HG03565 (cell line): ENCODE data around the gene MCTP1.
A peak's percentile ranks its signal among the peaks of the same experiment; 100 is the strongest.

ENCODE experiments used
- ATAC-seq: cut with Tn5 transposase; IDR thresholded peaks from one replicate; pipeline ENCODE4 v1.9.1; 2021; ENCODE audit warnings: mild to moderate bottlenecking, moderate library complexity; ENCODE audit not compliant: unreplicated experiment

The MCTP1 gene

DNA sequence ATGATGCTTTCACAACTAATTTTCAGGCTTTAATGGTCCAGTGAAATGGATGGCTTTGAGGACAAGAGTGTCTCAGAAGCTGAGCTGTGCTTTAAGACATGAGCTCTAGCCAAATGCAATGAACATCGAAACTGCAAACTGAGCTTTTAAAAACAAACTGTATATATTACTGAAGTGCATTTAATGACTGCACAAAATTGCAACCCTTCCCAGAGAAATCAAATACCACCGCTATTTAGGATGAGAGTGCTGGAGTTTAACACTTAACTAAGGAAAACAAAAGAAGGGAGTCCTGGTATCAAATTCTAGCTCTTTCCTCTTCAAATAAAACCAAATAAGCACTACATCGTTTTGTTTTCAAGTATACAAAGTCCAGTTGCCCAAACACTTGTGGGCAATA lies 502.5 kb downstream of the MCTP1 start:
- no peak for ATAC-seq

- no peak for ATAC-seq
Observed at GRCh38 chr5:94779684-94780083, 505.2 kb downstream of the MCTP1 start.

GRCh38 chr5:94778732-94779131 lies 506.2 kb downstream of the MCTP1 start:
- ATAC-seq: no peak

DNA sequence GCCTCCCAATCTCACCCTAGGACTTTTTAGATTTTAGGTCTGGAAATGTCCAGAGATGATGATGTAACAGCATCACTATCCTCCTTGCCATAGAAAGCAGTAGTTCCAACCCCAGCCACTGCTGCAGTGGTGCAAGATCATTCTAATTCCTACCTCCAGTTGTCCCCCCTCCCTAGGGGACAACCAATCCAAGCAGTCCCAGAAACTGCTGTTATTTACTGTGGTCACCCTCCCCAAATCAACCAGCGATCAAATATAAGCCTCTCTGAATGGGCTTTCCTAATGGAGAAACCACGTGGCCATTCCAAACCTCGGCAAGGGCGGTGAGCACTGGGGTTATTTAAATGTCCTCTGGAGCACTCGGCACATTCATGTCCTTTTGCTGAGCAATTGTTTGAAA lies 506.6 kb downstream of the MCTP1 start:
- ATAC-seq: no peak

DNA sequence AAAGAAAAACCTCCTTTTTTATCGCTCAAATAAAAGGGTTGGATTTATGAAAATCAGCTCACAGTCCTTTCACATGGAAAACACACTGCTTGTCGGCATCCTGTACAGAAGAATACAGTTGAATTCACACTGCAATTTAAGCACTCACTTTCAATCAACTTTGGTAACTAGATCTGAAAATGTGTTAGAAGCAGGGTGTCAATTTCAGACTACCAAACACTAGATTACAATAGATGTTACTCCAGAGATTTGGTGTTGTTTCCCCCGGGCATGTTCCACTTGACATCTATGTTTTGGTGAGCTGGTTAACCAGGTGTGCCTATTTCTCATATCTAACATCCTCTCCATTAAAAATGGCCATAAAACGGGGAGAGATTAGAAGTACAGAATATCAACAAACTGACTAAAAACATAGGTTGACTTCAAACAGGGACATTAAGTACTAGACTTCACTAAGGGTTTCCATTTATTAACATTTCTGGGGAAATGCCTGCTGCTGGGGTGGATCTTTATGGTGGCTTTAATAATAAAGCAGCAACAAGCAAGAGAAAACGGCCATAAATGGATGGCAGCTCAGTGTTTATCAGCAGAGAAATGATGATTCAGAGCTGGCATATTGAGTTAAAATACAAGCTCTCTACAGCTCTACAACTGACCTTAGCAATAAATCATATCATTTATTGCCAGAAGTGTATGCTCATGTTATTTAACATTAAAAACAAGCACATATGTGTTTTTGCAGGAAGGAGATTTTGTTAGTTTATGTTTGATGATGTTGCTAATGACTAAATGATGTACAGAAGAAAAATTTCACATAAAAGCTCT lies 507.6 kb downstream of the MCTP1 start:
- no peak for ATAC-seq

DNA sequence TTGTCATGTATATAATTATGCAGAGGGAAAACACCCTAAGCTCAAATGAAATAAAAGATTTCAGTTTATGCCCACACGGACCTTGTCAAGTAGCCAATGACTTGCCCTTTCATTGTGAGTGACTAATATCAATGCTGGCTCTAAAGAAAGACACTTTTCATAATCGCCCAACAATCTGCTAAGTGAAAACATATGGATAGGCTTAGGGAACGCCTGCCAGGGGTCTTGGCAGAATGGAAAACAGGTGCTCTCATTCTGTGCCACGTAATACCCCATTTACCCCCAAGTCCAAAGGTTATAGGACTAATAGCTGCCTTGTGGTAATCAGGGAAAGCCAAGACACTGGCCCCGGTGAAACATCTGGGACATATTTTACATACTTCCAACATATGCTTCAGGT lies 508.7 kb downstream of the MCTP1 start:
- no peak for ATAC-seq

DNA sequence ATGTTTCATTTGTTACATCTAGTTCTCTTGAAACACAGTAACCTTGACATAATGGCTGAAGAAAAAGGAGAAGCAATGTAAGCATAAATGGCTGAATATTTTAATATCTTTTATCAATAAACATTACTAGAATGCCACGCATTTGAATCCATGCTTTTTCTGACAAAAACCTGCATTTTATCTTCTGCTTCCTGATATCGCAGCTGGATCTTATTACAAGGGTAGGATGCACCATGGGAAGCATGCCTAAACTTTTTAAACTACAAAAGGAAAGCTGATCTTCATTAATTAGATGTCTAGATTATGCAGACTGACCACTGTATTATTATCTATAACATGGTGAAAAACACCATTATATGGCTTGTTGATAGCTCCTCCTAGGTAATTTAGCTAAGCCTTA lies 509.8 kb downstream of the MCTP1 start:
- no peak for ATAC-seq

GRCh38 chr5:94771742-94772141 lies 513.2 kb downstream of the MCTP1 start:
- ATAC-seq: no peak

DNA sequence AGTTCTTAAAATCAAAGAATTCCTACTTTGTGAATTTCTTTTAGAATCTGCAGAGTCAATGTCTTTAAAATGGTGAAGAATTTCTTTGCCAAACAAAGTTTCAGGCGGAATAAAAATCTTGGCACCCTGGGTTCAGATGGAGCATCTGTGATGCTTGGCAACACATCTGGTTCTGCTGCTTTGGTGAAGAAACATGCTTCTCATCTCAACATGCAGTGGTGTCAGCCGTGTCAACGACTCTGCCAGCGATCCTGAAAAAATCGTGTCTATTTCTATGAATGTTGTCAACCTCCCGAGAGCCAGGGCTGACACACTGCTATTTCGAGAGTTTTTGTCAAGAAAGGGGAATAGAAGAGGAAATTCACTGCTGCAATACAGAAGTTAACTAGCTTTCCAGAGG lies 514.9 kb downstream of the MCTP1 start:
- ATAC-seq: no peak

DNA sequence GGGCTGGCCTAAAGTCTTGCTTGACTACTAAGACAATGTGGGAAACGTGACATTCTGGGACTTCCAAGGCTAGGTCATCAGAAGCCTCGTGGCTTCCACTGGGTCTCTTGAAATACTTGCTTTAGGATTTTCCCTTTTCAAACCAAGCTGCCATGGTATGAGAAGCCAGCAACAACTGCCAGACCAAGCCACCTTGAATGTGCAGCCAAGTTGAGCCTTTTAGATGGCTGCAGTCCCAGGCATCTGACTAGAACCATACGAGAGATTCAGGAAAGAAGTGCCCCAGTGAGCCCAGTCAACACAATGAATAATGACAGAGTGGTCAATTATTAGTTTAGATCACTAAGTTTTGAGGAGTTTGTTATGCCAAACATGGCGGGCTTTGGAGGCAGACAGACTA lies 523.1 kb downstream of the MCTP1 start:
- no peak for ATAC-seq

DNA sequence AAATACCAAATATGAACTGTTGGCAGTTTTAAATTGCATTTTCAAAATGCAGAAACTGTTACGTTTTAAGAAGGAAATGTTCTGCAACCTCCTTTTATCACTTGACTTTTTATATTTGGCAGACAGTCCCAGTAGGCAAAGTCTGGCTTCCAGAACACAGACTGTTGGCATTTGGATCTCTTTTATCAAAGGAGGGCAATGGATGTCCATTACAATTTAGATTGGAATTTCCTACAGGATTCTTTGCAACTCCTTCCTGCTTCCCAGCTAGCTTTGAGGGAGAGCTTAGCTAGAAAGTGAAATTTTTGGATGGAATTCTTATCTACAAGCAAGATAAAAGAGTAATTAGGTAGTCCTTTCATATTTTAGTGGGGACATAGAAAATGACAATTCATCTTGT lies 523.8 kb downstream of the MCTP1 start:
- ATAC-seq: no peak

GRCh38 chr5:94759961-94760360 lies 524.9 kb downstream of the MCTP1 start:
- no peak for ATAC-seq

DNA sequence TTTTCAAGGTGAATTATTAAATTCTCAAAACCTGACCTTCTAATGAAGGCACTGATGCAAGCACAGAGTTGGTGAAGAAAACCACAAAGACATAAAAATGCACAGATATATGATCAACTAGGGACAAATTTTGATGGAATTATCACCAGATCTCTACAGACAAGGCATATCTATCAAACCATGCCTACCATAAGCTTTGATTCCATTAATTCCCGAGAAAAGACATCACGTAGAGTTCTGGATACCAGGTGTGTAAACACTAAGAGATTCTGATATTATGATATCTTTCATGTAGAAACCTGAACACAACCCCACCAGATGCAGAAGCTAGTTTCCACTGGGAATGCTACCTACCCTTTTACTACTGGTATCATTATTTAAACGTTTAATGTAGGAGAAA lies 525.9 kb downstream of the MCTP1 start:
- ATAC-seq: no peak

DNA sequence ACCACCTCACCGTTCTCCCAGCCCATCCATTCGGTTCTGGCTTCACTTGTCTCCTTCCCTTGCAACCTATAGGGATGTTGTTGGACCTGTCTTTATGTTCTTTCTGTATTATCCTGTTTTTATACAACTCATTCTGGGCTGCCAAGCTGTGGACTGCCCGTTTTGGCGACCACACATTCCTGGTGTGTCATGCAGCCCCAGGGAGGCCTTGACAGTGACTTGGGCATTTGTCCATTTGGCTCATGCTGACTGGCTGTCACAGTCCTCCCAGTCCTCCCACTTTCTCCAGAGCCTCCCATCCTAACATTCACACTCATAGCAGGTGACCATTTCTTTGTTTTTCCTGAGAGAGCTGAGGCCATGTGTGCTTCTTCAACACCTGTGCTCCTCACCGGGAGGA lies 530.1 kb downstream of the MCTP1 start:
- no peak for ATAC-seq

GRCh38 chr5:94751460-94751859 lies 533.4 kb downstream of the MCTP1 start:
- ATAC-seq: no peak

- no peak for ATAC-seq
Observed at GRCh38 chr5:94750681-94751080, 534.2 kb downstream of the MCTP1 start.

DNA sequence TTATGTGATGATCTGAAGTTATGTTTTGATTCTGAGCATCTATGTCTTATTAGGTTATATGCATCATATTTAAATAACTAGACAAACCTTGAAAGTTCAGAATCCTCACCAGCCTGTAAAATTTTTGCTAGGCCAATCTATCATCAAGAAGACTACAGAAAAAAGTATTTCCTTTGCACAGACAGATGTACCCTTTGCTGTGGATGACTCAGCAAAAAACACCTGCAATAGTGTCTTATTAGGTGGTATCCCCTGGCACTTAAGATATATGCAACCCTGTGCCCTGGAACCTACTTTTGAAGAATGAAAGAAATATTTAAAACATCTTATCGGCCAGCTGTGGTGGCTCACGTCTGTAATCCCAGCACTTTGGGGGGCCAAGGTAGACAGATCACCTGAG lies 535.9 kb downstream of the MCTP1 start:
- no peak for ATAC-seq

DNA sequence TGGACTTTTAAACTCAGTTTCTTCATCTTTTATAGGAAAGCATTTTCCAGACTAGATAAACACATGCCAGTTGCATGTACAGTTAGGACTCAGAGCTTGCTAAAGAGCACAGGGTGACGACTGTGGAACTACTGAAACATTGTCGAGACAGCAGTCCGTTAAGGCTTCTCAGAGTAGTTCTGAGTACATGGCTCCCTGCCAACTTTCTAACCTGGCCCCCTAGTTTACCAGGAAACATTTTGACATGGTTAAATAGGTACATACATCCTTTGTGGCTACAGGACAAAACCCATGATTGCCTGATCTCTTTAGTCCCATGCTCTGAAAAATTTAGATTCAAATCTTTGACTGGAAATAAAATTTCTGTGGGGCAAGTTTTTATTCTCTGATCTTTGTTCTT lies 536.7 kb downstream of the MCTP1 start:
- ATAC-seq: no peak

GRCh38 chr5:94747371-94747770 lies 537.5 kb downstream of the MCTP1 start:
- ATAC-seq: no peak

DNA sequence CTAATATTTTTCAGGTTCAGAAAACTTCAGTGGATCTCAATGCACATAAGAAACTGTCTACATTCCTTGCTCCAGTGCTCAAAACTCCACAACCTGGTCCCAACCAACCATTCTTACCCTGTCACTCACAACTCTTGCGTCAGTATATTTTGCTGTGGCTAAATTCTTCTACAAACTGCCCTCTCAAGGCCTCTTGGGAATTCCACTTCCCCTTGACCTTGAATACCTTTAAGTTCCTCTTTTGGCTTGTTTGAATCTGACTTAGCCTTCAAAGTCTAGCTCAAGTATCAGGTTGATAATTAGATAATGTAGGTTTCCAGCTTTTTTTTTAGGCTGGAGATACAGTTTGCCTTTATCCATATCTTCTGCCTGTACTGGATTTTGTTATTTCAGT lies 538.2 kb downstream of the MCTP1 start:
- peak; percentile 34 for ATAC-seq

DNA sequence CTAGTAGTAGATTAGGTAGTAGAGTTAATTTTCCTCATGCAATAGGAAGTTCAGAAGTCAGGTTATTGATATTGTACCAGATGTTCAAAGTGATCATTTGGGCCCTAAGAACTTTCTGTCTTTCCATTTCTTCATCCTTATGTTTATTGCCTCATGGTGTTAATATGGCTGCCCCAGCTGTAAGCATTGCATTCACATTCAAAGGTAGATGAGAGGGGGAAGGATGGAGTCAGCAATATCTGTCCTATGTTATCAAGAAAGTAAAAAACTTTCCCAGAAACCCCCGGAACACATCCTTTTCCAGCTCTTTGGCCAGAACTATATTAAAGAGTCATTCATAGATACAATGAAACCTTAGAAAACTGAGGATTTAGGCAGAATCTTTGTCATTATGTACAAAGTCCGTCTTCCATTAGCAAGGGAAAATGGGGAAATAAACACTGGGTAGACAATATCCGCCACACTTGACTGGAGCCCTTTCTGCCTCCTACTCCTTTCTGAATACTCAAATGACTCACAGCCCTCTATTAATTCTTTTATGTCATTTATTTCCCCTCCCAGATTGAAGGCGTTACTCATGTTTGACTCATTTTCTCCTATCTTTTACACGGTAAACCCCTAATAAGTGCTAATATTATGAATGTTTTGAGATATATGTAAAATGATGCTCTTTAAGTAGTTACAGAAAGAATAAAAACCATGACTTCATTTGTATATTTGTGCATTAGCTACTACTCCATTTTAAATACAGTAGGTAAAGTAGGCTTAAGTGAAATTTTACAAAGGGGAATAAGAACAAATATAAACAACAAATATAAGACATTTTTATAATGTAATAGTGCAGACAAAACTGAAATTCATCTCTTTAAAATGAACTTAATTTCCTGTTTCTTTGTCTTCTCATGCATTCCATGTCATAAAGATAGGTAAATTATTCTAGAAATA lies 538.8 kb downstream of the MCTP1 start:
- ATAC-seq: peak; percentile 78

DNA sequence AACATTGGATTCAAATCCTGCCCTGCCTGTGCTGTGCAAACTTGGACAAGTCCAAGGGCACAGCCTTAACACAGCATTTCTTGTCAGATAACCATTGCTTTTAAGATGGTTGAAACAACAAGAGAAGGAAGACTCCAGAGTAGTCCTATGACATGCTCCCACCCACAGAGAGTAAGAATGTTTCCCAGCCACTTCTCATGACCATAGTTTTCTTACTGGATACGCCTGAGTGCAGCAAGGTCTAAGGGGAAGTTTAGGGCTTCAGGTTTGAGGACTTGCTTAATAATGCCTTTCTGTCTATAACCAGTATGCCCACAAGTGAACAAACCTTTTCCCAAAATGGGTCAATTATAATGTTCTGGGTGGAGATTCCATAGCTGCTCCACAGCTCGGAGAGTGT lies 540.0 kb downstream of the MCTP1 start:
- ATAC-seq: no peak
